Adipose tissue (tissue), 3 donors: Measurements from ENCODE around the gene SNAPC2. TPM values are rescaled to one million over a fixed set of nuclear protein-coding genes. Genes with fewer than 3 reads are reported as not detected.
"Not testable (repeated sequence)": the region's sequence is repeated elsewhere in the genome, so short reads cannot be mapped to it uniquely, and the experiment has no call there.

Source experiments
- H3K27ac ChIP-seq: one replicate; pipeline ENCODE4 v1.5.1; 2013; ENCODE audit warnings: low read depth, low read length
- WGBS, 3 donors: extraction: QIAGEN DNeasy Blood & Tissue Kit; methylation state at CpG; one replicate each; pipeline ENCODE4 v1.1.7; 2013; 5-methylcytosine and 5-hydroxymethylcytosine counted together
- polyA plus RNA-seq, 3 donors: library from polyadenylated mRNA; stranded (reverse); fragments of 200-250 nt; gene quantifications; one replicate each; pipeline ENCODE4 v1.2.3, GENCODE V29; 2013
- donor health status: healthy with polysubstance abuse.
- donor health status: Bipolar disorder and iron deficiency.
- donor health status: healthy.

SNAPC2 gene
- polyA plus RNA-seq, 3 donors, result 13.3 to 21.0 (median 15.7) TPM

DNA sequence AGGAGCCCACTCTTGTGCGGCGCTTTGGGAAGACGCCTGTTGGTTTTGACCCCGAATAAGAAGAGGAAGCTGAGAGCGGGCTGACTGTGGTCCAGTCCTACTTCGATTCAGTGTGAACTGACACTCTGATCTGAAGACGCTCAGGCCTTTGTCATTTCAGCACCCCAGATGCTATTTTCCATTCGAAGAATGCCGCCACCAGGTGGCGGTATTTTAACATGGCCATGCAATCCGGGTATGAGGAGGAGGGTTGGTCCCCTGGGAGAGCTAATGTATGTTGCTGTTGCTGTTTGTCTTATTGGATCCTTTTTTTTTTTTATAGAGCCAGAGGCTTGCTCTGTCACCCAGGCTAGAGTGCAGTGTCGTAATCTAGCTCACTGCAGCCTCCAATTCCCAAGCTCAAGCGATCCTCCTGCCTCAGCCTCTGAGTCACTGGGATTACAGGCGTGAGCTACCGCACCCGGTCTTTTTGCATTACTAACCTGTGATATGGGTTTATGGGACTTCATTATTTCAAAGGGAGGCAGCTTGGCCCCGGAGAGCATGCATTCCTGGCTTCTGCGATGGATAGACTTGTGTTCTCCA lies 24.1 kb downstream of the SNAPC2 start:
- 27 to 28% (median 28%) methylated on average over 18 of the region's 18 CpGs for WGBS, 3 donors
- no peak overlapping the region for H3K27ac ChIP-seq

DNA sequence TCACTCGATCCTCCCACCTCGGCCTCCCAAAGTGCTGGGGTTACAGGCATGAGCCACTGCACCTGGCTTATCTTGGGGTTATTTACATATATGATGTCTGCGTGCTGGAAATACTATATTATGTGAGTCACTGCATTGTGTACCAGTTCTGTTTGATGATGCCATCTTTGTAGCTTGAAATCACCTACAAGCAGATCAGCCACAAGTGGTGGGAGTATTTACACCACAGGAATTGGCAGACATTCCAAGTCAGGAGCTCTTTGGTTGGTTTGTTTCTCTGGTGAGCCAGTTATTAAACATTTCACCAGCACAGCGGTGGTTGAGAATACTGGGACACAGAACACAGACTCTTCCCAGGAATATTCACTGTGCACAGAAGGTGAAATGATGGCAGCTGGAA lies 27.8 kb downstream of the SNAPC2 start:
- 87 to 95% (median 94%) methylated on average over 4 of the region's 4 CpGs for WGBS, 3 donors
- H3K27ac ChIP-seq, result no peak overlapping the region

DNA sequence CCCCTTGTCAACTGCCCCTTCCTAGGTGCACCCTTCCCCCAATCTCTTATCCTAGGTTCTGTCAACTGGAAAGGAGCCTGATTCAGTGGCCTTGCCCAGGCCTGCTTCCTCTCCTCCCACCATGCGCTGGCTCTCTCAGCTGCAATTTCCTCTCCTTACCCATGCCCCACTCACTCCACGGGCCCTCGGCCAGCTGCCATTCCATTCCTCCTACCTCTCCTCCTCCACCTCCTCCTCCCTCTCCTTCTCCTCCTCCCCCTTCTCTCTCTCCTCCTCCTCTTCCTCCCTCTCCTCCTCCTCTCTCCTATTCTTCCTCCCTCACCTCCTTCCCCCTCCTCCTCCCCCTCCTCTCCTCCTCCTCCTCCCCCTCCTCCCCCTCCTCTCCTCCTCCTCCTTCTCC lies 32.9 kb downstream of the SNAPC2 start:
- no peak overlapping the region for H3K27ac ChIP-seq
- WGBS, 3 donors, result 6 to 34% (median 16%) methylated on average over 3 of the region's 3 CpGs

DNA sequence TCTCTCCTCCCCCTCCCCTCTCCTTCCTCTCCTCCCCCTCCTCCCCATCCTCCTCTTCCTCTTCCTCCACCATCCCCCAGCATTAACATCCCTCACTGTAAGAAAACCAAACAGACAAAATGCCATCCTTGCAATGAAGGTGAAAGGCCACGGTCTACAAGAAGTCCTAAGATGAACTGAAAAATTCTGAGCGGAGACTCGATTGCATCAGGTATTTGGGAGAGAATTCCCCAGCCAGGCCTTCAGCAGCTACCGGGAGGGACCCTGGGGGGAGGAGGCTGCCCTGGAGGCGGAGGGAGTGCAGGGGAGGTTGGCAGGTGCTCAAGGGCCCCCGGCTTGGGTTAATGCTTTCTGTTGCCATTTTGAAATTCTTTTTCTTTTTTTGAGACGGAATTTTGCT lies 33.4 kb downstream of the SNAPC2 start:
- 51 to 80% (median 60%) methylated on average over 7 of the region's 7 CpGs for WGBS, 3 donors
- H3K27ac ChIP-seq, result no peak overlapping the region

DNA sequence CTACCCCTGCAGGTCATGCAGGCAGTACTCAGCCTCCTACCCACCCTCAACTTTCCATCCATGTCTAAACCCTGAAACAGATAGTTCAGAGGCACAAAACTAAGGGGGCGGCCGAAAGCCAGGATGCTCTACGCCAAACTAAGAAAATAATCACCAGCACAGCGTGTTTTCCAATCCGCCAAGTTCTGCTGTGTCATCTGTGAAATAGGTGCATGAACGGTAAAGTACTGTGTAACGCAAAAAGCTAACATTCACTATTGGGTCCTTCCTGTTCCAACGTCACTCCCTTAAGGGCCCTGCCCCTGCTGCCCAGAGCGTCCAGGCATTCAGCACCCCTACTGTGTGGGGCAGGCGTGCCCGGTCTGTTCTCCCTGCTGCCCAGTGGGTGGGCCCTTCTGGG lies 35.6 kb downstream of the SNAPC2 start:
- WGBS, 3 donors, result 78 to 90% (median 82%) methylated on average over 11 of the region's 11 CpGs

DNA sequence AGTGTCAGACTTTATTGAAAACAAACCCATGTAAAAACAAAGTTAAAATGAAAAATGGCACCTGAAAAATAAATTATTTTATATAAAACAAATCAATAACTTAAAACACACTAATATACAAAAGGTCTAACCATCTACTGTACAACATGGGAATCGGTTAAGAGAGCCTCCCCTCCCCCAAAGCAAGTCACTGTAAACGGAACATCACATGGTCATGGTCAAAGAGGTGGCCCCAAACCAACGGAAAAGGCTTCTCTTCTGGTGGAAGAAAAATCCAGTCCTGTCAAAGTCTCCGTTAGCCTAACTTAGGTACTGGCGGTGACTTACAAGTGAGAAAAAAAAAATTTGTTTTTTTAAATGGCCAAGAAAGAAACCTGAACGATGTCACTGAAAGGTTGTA lies 39.1 kb downstream of the SNAPC2 start:
- no peak overlapping the region for H3K27ac ChIP-seq
- 37 to 69% (median 47%) methylated on average over 6 of the region's 6 CpGs for WGBS, 3 donors

More for the DNA sequence above, 35.6 kb downstream of the SNAPC2 start:
- H3K27ac ChIP-seq, result no peak overlapping the region

DNA sequence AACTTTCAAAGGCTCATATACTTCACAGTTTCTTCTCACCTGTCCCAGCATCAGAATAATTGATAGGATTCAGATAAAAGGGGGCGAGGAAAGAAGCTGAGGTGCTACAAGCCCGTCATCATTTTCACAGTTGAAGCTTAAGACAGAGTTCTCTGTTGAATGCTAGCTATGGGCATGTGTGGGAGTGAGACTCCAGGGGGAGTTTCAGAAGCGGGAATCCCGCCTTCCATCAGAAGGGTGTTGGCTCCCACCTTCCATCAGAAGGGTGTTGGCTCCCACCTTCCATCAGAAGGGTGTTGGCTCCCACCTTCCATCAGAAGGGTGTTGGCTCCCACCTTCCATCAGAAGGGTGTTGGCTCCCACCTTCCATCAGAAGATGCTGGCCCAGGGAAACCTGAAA lies 40.9 kb downstream of the SNAPC2 start:
- 84 to 96% (median 94%) methylated on average over 4 of the region's 4 CpGs for WGBS, 3 donors
- H3K27ac ChIP-seq, result not testable (repeated sequence)

DNA sequence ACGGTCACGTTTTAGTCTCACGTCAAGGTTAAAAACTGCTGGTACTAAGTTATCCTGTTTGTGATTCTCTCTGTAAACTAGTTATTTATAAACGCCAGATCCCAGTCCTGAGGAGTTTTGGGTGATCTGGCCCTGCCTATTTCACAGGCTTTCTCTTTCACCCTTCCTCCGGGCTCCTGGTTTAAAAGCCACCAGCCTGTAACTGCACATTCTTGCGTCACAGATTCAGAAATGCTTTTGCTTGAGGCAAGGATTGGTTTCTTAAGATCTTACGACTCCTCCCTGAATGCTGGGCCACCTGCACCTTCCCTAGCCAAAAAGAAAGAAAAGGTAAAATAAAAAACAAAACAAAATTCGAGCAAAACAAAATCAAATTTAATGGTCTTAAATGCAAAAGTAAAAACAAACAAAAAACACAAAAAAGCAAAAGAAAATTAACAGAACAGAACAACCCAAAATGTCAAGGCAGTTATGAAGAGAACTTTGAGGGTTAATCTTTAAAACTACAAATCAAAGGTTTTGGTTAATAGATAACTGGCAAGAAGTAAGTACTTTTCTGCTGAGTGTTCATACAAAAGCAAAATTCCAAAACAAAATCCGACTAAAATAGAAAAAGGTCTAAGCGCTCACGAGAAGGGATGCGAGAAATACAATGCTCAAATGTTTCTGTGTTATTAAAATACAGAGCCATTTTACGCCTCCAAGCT lies 41.9 kb downstream of the SNAPC2 start:
- no peak overlapping the region for H3K27ac ChIP-seq
- 66 to 85% (median 83%) methylated on average over 13 of the region's 13 CpGs for WGBS, 3 donors

DNA sequence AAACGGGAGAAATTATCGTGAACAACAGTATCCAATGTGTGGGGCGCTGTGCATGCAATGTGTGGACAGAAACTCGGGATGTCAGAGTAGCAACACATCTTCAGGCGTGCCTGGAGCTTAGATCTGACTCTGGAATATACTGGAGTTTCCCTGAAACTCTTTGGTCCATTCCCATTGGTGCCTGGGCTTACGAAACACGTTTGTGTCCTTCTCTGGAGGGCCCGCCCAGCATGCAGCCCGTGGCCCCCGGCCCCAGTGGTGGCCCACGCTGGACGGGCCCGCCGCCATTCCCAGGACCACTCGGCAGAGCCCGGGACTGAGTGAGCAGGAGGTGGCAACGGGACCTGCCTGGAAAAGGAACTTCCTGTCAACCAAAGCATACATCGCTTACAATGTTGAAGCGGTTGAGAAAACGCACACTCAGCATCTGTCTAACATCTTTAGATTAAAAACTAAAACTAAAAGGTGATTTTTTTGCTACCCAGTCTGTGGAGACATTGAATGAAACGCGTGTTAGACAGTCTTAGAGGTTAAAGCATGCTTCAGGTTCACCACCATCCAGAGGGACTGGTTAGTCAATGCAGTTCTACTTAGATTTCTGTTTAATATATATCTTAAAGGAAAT lies 42.6 kb downstream of the SNAPC2 start:
- H3K27ac ChIP-seq, result no peak overlapping the region
- WGBS, 3 donors, result 67 to 88% (median 87%) methylated on average over 22 of the region's 22 CpGs

DNA sequence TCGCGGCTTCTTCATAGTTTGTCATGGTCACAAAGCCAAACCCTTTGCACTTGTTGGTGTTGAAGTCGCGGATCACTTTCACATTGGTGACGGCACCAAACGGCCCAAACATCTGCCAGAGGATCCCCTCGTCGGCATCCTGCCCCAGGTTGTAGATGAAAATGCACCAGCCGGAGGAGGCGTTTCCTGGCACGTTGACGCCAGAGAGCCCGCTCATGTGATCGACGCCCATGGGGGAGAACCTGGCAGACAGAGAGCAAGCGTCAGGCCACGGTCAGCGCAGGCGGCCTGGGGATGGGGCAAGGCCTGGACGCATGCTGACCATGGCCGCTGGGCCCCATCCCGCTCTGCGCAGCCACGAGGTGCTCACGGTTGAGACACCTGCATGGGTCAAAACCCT lies 43.4 kb downstream of the SNAPC2 start:
- 93 to 97% (median 95%) methylated on average over 25 of the region's 25 CpGs for WGBS, 3 donors
- no peak overlapping the region for H3K27ac ChIP-seq

DNA sequence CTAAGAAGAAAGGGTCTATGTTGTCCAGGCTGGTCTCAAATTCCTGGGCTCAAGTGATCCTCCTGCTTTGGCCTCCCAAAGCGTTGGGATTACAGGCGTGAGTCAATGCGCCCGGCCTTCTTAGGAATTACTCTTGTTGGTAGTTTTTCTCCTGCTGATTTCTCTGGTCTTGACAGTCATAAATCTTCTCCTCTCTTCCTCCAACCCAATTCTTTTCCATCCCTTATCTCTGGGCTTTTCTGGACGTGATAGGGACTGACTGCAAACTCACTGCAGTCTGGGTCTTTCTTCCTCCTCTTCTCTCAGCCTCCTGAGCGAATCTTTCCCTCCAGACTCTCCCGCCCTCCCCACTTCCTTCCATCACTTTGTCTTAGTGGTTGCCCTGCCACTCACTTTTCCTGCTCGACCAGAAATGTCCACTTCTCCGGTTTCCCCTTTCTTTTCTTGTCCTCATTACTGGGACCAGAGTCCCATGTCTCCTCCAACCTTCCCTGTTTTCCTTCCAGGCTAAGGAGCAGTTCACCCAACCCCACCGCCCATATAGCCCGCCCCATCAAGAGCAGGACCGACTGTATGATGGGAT lies 45.2 kb downstream of the SNAPC2 start:
- H3K27ac ChIP-seq, result no peak overlapping the region
- 84 to 88% (median 87%) methylated on average over 12 of the region's 12 CpGs for WGBS, 3 donors

DNA sequence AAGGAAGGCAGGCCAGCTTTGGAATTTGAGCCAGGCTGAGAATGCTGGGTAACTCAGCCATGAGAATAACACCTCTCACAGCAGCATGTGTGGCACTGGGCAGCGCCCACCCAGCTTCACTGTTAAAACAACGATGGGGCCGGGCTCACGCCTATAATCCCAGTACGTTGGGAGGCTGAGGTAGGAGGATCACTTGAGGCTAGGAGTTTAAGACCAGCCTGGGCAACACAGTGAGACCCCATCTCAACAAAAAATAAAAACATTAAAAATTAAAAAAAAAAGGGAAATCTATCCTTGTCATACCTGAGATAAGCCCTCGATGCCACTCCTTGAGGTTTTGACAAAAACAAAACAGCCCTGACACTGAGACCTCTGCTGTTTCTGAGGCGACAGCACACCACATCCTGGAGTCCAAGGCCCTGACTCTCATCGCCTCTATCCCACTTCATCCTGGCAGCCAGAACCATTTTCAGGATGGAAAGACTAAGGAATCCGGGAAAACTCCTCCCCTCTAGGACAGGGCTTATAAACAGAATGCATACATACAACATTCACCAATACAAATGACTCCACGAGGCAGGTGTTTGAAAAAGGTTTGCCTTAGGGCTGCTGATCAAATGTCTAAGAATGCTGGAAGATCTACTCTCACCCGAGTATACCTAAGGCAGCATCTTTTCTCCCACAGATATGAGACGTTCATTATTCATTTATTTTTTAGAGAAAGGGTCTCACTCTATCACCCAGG lies 46.0 kb downstream of the SNAPC2 start:
- H3K27ac ChIP-seq, result no peak overlapping the region
- 92% methylated on average over 12 of the region's 12 CpGs for WGBS, 3 donors

DNA sequence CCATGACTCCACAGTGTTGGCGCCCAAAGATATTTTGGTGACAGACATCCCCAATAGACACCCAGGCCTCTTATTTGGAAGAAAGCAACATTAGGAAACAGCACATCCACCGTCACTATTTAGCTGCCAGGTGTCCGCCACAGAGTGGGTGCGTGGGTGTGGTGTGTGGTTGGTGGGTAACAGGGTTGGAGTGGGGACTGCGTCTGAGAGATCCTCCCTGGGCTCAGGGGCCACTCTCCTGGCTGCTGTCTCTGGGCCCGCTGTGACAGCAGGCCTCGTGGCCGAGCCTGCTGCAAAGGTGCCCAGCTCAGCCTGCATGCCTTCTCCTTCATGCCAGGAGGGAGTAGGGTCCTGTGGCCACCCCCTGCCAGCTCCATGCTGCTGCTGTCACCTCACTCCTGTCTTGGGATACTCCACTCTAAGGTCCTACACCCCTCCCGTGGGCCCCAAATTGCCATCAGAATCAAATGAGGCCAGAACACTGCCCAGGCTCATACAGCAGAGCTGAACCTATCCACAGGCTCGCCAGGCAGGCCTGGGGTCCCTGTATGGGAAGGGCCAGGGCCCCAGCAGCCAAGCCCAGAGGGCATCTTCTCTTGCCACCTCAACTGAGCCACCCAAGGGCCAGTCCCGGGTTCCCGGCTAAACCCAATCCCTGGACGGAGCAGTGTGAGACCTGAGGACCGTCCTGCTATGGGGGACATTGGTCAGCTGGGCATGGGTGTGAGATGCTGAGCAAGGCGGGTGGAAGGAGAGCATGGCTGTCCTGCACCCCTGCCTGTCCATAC lies 48.1 kb downstream of the SNAPC2 start:
- 89 to 95% (median 94%) methylated on average over 15 of the region's 15 CpGs for WGBS, 3 donors

DNA sequence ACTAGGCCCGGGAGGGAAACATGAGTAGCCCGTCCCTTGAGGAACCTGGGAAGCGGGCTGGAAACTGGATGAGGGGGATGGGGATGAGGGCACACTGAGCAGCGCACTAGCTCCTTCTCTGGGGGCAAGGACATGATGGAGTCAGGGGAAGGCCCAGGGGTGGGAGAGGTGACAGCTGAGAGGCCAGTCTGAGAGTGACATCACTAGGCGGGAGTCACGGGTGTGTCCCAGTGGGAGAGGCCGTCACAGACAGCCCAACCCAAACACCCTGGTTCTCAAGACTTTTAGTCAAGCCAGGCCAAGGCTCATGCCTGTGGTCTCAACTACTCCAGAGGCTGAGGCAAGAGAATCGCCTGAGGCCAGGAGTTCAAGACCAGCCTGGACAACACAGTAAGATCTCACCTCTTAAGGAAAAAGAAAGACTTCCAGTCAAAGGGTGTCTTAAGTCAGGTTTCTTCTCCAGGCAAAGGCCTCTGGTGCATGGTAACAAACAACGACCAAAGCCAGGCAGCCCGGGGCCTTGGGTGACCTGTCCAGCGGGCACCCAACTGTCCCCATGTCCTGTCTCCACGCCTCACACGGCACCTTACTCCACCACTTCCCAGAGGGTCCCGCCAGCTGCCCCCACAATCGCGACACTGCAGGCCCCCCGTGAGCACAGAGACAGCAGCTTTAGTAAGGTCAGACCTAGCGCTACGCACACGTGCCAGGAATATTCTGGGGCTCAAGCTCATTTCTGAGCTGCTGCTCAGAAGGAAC lies 48.8 kb downstream of the SNAPC2 start:
- no peak overlapping the region for H3K27ac ChIP-seq
- WGBS, 3 donors, result 88 to 92% (median 89%) methylated on average over 20 of the region's 20 CpGs

More for the DNA sequence above, 48.1 kb downstream of the SNAPC2 start:
- no peak overlapping the region for H3K27ac ChIP-seq

DNA sequence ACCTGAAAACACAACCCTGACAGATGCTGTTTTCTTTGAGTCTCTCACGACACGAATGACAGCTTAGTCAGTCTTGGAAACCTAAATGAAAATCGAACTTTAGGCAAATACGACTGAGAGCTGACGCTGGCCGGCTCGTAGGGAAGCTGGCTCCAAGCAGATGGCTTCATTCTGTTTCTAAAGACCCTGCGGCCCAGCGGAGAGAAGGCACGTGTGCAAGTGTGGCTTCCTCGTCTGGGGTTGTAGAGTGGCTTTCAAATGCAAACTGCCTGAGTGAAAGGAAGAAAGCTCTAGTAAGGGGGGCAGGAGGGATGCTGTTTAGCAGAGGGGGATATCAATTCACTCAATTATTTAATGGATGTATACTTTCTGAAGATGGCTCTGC lies 49.4 kb downstream of the SNAPC2 start:
- no peak overlapping the region for H3K27ac ChIP-seq
- 90 to 92% (median 91%) methylated on average over 11 of the region's 11 CpGs for WGBS, 3 donors

DNA sequence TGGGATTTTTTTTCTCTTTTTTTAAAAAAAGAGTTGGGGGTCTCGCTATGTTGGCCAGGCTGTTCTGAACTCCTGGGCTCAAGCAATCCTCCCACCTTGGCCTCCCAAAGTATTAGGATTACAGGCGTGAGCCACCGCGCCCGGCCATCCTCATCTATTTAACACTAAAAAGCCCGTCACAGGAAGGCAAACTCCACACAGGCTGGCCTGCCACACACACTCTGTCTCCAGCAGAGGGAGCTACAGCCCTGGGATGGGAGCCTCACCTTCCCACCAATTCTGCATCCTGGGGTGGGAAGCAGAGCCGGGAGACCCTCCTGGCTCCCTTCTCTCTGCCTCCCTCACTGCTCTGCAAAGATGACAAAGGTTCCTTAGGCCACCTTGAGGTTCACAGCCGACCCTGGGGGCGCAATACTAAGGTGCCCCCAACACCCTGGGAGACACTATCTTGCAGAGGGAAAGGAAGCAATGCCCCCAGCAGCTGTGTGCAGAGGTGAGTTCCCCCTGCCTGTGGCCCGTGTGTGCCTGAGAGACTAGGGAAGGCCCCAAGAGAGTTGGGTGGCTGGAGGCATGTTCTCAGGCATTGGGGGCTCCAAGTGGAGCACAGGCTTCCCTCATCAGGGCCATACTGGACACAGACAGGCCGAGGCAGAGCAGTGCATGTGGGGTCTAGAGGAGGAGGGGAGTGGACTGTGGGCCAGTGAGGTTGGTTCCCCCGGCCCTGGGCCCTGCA lies 50.7 kb downstream of the SNAPC2 start:
- no peak overlapping the region for H3K27ac ChIP-seq
- 69 to 74% (median 74%) methylated on average over 12 of the region's 12 CpGs for WGBS, 3 donors
